GM15510 (cell line): ENCODE measurements around the gene GARNL3.

Experiments
- POLR2A ChIP-seq: IDR thresholded peaks from 3 replicates; pipeline ENCODE4 v1.6.1; 2011; ENCODE audit warnings: borderline replicate concordance; ENCODE audit not compliant: insufficient read length; ENCODE audit errors: extremely low read depth

The GARNL3 gene

GRCh38 chr9:127336506-127337352, 72.2 kb downstream of the GARNL3 start:
- TF ChIP-seq POLR2A, result no peak

GRCh38 chr9:127340721-127341120, 76.1 kb downstream of the GARNL3 start:
- TF ChIP-seq POLR2A, result no peak

- TF ChIP-seq POLR2A, result no peak
Observed at GRCh38 chr9:127341152-127341551, 76.6 kb downstream of the GARNL3 start.

DNA sequence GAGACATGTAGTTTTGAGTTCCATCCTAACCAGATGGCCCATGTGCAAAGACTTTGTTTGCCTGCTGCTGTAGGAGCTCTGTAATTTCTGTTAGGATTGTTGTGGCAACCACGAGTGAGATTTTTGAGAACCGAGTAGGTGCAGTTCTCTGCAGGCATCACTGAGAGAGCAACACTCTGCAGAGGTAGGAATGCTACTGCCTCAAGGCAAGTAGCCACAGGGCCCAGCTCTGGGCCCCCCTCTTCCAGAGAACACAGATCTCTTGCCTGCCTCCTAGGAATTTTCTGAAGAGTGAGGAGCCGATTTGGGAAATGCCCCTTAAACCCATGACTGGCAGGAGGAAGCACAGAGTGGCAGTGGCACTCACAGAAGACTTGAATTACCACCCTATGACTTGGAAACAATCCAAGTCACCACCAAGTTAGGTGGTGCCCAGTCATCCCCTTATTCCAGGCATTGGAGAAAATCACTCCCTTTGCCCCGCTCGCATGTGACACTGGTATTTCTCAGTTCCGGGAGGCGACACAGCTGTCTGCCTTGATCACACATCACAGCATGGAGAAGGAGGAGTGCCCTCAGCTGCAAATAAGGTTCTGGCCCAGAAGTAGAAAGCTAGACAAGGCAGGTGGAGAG, 79.9 kb downstream of the GARNL3 start:
- TF ChIP-seq POLR2A, result no peak

DNA sequence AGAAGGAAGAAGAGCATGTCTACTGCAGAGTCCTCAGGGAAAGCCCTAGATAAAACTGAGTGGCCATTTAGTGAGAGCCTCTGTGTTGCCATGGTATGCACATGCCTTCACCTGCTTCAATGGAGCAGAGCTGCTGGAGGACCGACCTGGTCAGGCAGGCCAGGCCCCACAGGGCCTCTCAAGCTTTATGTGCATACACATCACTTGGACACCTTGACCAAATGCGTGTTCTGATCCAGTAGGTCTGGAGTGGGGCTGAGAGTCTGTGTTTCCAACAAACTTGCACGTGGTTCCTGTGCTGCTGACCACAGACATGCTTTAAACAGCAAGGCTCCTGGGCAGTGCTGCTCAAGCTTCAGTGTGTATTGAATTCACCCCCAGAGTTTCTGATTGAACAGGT, 81.0 kb downstream of the GARNL3 start:
- no peak for TF ChIP-seq POLR2A

GRCh38 chr9:127346584-127346983, 82.0 kb downstream of the GARNL3 start:
- TF ChIP-seq POLR2A, result no peak

GRCh38 chr9:127347831-127348776, 83.5 kb downstream of the GARNL3 start:
- TF ChIP-seq POLR2A, result no peak

DNA sequence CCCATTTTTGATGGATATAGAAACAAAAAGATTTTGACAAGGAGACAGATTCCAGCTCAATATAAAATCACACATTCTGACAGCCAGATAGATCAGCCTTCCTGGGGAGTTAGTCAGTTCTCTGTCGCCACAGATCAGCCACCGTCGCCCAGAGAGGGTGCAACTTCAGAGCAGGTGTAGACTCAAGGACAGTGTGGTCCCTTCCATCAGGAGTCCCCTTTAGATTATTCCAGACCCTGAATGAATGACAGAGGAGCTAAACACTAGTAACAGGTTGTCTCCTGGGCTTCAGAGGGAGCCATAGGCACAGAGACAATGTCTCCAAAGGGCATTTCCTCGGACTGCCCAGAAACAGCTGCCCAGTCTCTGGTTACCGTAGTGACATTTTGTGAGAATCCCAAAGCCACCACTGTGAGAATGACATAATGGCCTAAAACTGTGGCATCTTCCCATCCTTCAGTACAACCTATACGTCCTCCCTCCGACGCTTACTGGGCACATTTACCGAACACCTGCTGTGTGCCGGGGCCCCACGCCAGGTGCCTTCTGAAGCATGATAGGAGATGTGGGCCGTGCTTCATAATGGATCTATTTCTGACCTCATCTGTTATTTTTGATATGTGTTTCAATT, 85.0 kb downstream of the GARNL3 start:
- TF ChIP-seq POLR2A, result no peak

- TF ChIP-seq POLR2A, result no peak
Observed at GRCh38 chr9:127351182-127352166, 86.9 kb downstream of the GARNL3 start.

DNA sequence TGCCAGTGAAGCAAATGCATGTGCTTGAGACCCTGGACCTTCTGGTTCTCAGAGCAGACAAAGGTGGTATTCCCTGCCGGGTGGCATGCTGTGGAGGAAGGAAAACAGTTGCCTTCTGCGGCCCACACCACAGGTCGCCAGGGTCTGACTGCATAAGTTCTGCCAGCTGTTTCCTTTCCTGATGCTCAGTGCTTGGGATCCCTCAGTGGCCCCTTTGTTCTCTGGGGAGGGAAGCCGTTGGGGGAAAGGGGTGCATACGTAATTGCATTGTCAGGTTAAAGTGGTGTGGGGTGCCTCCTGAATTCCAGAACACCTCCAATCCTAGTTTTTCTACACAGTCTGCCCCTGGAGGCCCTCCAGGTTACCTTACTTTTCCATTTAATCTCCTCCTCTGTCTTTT, 89.3 kb downstream of the GARNL3 start:
- no peak for TF ChIP-seq POLR2A

DNA sequence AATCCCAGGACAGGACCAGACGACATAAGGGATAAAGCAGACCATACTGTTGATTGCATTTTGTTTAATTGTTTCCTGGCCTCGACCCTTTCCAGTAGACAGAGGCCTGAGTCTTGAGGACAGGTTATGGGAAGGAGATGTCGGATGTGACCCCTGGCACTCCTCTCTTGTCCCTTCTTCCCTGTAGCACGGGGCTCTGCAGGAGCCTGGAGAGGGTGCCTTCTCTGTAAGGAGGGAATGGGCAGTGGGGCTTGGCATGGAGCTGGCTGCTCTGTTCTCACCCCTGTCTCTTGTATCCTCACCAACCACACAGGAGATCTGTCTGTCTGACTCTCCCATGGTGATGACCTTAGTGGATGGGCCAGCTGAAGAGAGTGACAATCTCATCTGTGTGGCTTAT, 92.3 kb downstream of the GARNL3 start:
- TF ChIP-seq POLR2A, result no peak

- TF ChIP-seq POLR2A, result no peak
Observed at GRCh38 chr9:127358023-127358535, 93.5 kb downstream of the GARNL3 start.

DNA sequence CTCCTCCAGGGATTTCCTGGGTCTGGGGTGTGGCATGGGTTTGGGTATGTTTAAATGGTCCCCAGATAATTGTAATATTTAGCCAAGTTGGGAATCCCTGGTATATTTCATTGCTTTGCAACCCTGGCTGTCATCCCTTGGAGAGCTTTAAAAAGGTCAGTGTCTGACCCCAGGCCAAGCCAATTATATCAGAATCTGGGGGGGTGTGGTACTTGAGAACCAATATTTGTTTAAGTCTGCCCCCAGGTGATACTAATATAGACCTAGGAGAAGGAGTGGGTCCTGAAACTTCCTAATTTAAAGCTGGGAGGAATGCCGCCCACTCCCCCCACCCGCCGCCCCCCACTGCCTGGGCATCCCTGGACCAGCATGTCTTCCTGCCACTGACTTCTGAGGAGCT, 94.2 kb downstream of the GARNL3 start:
- TF ChIP-seq POLR2A, result no peak
